HG02678 (cell line): ENCODE measurements around the gene DERA.
"Not testable (repeated sequence)": the region's sequence is repeated elsewhere in the genome, so short reads cannot be mapped to it uniquely, and the experiment has no call there.

Experiments used
- ATAC-seq: cut with Tn5 transposase; IDR thresholded peaks from one replicate; pipeline ENCODE4 v1.9.1; 2021; ENCODE audit warnings: mild to moderate bottlenecking, moderate library complexity; ENCODE audit not compliant: unreplicated experiment

Gene DERA

GRCh38 chr12:15997910-15998309 lies 86.8 kb downstream of the DERA start:
- ATAC-seq, result no peak

- no peak for ATAC-seq
Measured at GRCh38 chr12:16002880-16003279, 91.7 kb downstream of the DERA start.

GRCh38 chr12:16003460-16003859 lies 92.3 kb downstream of the DERA start:
- no peak for ATAC-seq

GRCh38 chr12:16006752-16007151 lies 95.6 kb downstream of the DERA start:
- ATAC-seq, result no peak

GRCh38 chr12:16008421-16008824 lies 97.3 kb downstream of the DERA start:
- ATAC-seq, result no peak

GRCh38 chr12:16012117-16012516 lies 101.0 kb downstream of the DERA start:
- no peak for ATAC-seq

GRCh38 chr12:16013722-16014121 lies 102.6 kb downstream of the DERA start:
- ATAC-seq, result not testable (repeated sequence)

- ATAC-seq, result not testable (repeated sequence)
Measured at GRCh38 chr12:16014394-16014793, 103.3 kb downstream of the DERA start.

GRCh38 chr12:16016748-16017147 lies 105.6 kb downstream of the DERA start:
- no peak for ATAC-seq

GRCh38 chr12:16018306-16018705 lies 107.2 kb downstream of the DERA start:
- ATAC-seq, result no peak

GRCh38 chr12:16019136-16019535 lies 108.0 kb downstream of the DERA start:
- ATAC-seq, result no peak

- no peak for ATAC-seq
Measured at GRCh38 chr12:16020031-16020430, 108.9 kb downstream of the DERA start.

GRCh38 chr12:16021026-16021425 lies 109.9 kb downstream of the DERA start:
- ATAC-seq, result no peak

GRCh38 chr12:16021676-16022075 lies 110.5 kb downstream of the DERA start:
- ATAC-seq, result no peak

- no peak for ATAC-seq
Measured at GRCh38 chr12:16027002-16027401, 115.9 kb downstream of the DERA start.

GRCh38 chr12:16030744-16031143 lies 119.6 kb downstream of the DERA start:
- no peak for ATAC-seq

GRCh38 chr12:16034136-16034817 lies 123.1 kb downstream of the DERA start:
- ATAC-seq, result no peak

- no peak for ATAC-seq
Measured at GRCh38 chr12:16036073-16036472, 124.9 kb downstream of the DERA start.

- ATAC-seq, result no peak
Measured at GRCh38 chr12:16037533-16037932, 126.4 kb downstream of the DERA start.

- no peak for ATAC-seq
Measured at GRCh38 chr12:16043480-16043879, 132.3 kb downstream of the DERA start.

- ATAC-seq, result no peak
Measured at GRCh38 chr12:16046266-16046665, 135.1 kb downstream of the DERA start.

GRCh38 chr12:16048511-16048910 lies 137.4 kb downstream of the DERA start:
- no peak for ATAC-seq

GRCh38 chr12:16056910-16057309 lies 145.8 kb downstream of the DERA start:
- ATAC-seq, result no peak
